Stomach (tissue), 4 donors: ENCODE data around the gene HMGN2.

ENCODE experiments used
- EP300 ChIP-seq: sonication (generic); formaldehyde crosslinking; IDR thresholded peaks from one replicate; pipeline ENCODE4 v1.6.1; 2017; ENCODE audit warnings: antibody characterized with exemption
- POLR2AphosphoS5 ChIP-seq, 3 donors: sonication (generic); formaldehyde crosslinking; IDR thresholded peaks; one replicate each; pipeline ENCODE4 v1.6.1; 2016; ENCODE audit warnings: antibody characterized with exemption in 3 of 3
- TF ChIP-seq, protein P1 (sequence below), 7 experiments: fragments of 450-650 bp in 4 of 7; fragments of 200-600 bp in 3 of 7; sonication (generic) in 3 of 7; IDR thresholded peaks; one replicate each; pipeline ENCODE4 v1.5.1; 2016 to 2019; ENCODE audit warnings: antibody characterized with exemption in 7 of 7, control low read depth in 2 of 7, mild to moderate bottlenecking in 1 of 7

DNA sequence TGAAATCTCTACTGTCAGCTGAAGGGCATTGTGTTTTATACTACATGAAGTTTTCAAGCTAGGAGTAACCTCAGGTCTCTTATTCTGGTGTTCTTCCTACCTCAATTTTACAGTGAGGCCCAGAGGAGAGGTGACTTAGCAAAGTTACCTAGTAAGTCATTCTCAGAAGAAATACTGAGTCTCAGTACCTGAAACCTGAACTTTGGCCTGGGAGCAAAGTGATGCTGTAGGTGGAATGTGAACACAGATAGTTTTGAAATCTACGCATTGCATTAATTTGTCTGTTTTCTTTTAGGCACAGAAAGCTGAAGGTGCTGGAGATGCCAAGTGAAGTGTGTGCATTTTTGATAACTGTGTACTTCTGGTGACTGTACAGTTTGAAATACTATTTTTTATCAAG lies 2.6 kb downstream of the HMGN2 start:
- TF ChIP-seq, protein P1, sequence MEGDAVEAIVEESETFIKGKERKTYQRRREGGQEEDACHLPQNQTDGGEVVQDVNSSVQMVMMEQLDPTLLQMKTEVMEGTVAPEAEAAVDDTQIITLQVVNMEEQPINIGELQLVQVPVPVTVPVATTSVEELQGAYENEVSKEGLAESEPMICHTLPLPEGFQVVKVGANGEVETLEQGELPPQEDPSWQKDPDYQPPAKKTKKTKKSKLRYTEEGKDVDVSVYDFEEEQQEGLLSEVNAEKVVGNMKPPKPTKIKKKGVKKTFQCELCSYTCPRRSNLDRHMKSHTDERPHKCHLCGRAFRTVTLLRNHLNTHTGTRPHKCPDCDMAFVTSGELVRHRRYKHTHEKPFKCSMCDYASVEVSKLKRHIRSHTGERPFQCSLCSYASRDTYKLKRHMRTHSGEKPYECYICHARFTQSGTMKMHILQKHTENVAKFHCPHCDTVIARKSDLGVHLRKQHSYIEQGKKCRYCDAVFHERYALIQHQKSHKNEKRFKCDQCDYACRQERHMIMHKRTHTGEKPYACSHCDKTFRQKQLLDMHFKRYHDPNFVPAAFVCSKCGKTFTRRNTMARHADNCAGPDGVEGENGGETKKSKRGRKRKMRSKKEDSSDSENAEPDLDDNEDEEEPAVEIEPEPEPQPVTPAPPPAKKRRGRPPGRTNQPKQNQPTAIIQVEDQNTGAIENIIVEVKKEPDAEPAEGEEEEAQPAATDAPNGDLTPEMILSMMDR (IDR thresholded peaks at IDR 0.05) = no peak
- TF ChIP-seq EP300 (no peak), POLR2AphosphoS5 (IDR thresholded peaks at IDR 0.05) (no peak)
